ENCODE data around the gene HBP1. TPM values are rescaled to one million over a fixed set of nuclear protein-coding genes. Genes with fewer than 3 reads are reported as not detected.

The HBP1 gene
- total and polyA plus RNA-seq, 2 of the 8 experiments (the other 6 are each of a cell fraction or from before 2014, with no cell fraction given): 28.9 to 29.2 TPM

DNA sequence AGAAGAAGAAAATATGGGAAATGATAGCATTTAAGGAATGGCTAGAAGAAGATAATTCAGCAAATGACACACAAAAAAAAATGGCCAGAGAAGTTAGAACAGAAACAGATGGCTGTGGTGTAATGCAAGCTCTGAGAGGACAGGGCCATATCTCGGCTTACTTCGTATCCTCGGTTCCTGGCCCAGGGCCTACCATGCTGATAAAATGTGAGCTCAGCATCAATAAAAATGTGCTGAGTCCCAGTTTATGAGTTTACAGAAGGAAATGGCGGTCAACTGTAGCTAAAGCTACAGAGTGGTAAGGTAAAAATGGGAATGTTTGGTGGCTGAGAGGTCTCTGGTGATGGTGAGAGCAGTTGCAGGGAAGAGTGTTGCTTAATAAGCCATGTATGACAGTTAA is 40.8 kb downstream of the HBP1 start:
- Histone ChIP-seq H3K4me1 (replicated peaks in 1 of 4; ENCODE audit: control insufficient read depth in 3 of 4, insufficient read depth in 4 of 4, low read length in 3 of 4) (no peaks in the 10 kb centered on the region), H3K4me3 (ENCODE audit: extremely low read depth in 1 of 4, insufficient read depth in 2 of 4, low read depth in 3 of 4, low read length in 4 of 4) (no peak overlapping the region), H3K9me3 (ENCODE audit: insufficient read depth in 2 of 2, low read depth in 1 of 2, low read length in 1 of 2) (no peaks in the 10 kb centered on the region), H4K5ac (ENCODE audit: insufficient read length, low read depth, low read length) (no peak overlapping the region), H3K27ac (ENCODE audit: low read depth, low read length) (no peak overlapping the region), H2BK15ac (ENCODE audit: low read length) (no peak overlapping the region), H3K4ac (replicated peaks; ENCODE audit: insufficient read length, low read depth, low read length) (no peak overlapping the region), H2BK5ac (ENCODE audit: low read depth, low read length) (no peak overlapping the region), H4K20me1 (replicated peaks in 1 of 2; ENCODE audit: control insufficient read depth in 1 of 2, insufficient read depth in 2 of 2, low read length in 2 of 2) (peaks cover 0 to 2% of the 10 kb centered on the region in 2 experiments), H3K23me2 (ENCODE audit: low read depth, low read length) (no peaks in the 10 kb centered on the region), H3K79me2 (ENCODE audit: control insufficient read depth in 1 of 2, insufficient read depth in 2 of 2, low read length in 2 of 2) (no peaks in the 10 kb centered on the region), H2BK120ac (replicated peaks; ENCODE audit: low read depth, low read length) (no peak overlapping the region), H3K36me3 (ENCODE audit: control insufficient read depth in 2 of 4, insufficient read depth in 4 of 4, low read length in 3 of 4) (peaks cover 0 to 9% (median 0%) of the 10 kb centered on the region in 4 experiments; a peak in 1 of 8 replicates), H3K56ac (replicated peaks; ENCODE audit: insufficient read length, low read depth, low read length) (no peak overlapping the region), H3K9ac (replicated peaks in 1 of 4; ENCODE audit: extremely low read depth in 1 of 4, low read depth in 3 of 4, low read length in 3 of 4) (no peak overlapping the region), H4K8ac (ENCODE audit: extremely low read depth, insufficient read depth, low read length) (no peak overlapping the region), H2BK12ac (ENCODE audit: low read depth, low read length) (no peak overlapping the region), H3K18ac (ENCODE audit: extremely low read depth, low read length) (no peak overlapping the region), H2BK20ac (ENCODE audit: low read length) (no peak overlapping the region), H4K91ac (replicated peaks; ENCODE audit: insufficient read length, low read length) (no peak overlapping the region), H3K4me2 (ENCODE audit: insufficient read depth in 1 of 2, low read depth in 2 of 2, low read length in 2 of 2) (no peak overlapping the region), H3K23ac (ENCODE audit: insufficient read length) (no peak overlapping the region), H3K27me3 (replicated peaks in 1 of 4; ENCODE audit: control insufficient read depth in 3 of 4, extremely low read depth in 1 of 4, insufficient read depth in 3 of 4, low read length in 3 of 4) (no peaks in the 10 kb centered on the region), H3K79me1 (ENCODE audit: low read depth, low read length) (no peaks in the 10 kb centered on the region), H3K14ac (ENCODE audit: insufficient read length) (no peak overlapping the region), H2AFZ (ENCODE audit: low read length) (no peak overlapping the region), H2AK5ac (ENCODE audit: low read depth, low read length) (no peak overlapping the region)
- TF ChIP-seq GTF2F1 (IDR thresholded peaks at IDR 0.05; ENCODE audit: borderline replicate concordance, low read depth, low read length) (no peak), TAF7 (optimal IDR thresholded peaks at IDR 0.05; ENCODE audit: borderline replicate concordance, low read depth, low read length) (no peak), RNF2 (IDR thresholded peaks at IDR 0.05; ENCODE audit: borderline replicate concordance, low read depth, low read length, missing control alignments, poor library complexity, severe bottlenecking) (no peak), KDM4A (IDR thresholded peaks at IDR 0.05; ENCODE audit: low read depth, low read length, severe bottlenecking) (no peak), MAFK (IDR thresholded peaks at IDR 0.05; ENCODE audit: low read depth, low read length) (no peak), SUZ12 (IDR thresholded peaks at IDR 0.05; ENCODE audit: low read length) (no peak), CBX5 (IDR thresholded peaks at IDR 0.05; ENCODE audit: low read depth, low read length) (no peak)
- TF ChIP-seq, protein P1, sequence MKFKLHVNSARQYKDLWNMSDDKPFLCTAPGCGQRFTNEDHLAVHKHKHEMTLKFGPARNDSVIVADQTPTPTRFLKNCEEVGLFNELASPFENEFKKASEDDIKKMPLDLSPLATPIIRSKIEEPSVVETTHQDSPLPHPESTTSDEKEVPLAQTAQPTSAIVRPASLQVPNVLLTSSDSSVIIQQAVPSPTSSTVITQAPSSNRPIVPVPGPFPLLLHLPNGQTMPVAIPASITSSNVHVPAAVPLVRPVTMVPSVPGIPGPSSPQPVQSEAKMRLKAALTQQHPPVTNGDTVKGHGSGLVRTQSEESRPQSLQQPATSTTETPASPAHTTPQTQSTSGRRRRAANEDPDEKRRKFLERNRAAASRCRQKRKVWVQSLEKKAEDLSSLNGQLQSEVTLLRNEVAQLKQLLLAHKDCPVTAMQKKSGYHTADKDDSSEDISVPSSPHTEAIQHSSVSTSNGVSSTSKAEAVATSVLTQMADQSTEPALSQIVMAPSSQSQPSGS (IDR thresholded peaks at IDR 0.05; ENCODE audit: low read length): no peak
- WGBS, 2 experiments (ENCODE audit: extremely low coverage in 1 of 2, insufficient coverage in 1 of 2, insufficient read length in 1 of 2, insufficient replicate concordance in 2 of 2, low coverage in 1 of 2, low lambda C conversion rate in 2 of 2, missing lambda C conversion rate in 1 of 2): 96% methylated on average over 4 of the region's 4 CpGs; no CpG with 5 or more reads in 1 of the 2 experiments
- POLR2A ChIA-PET (ENCODE audit: partially characterized antibody): no interaction called here
- DNase-seq (ENCODE audit: low read depth in 1 of 2, low spot score in 2 of 2) (no peak), FAIRE-seq (no peak)
- CTCF ChIA-PET (ENCODE audit: partially characterized antibody): interaction anchor here (0.6 to 1.6 kb wide), 3 partner anchors 10 to 59 kb away, joined by 3 read pairs; partner anchors contain the start of gene HBP1

All from H1 (cell line).